ENCODE measurements around the gene UBE2H. TPM values are rescaled to one million over a fixed set of nuclear protein-coding genes. Genes with fewer than 3 reads are reported as not detected.
"Not testable (repeated sequence)": the region's sequence is repeated elsewhere in the genome, so short reads cannot be mapped to it uniquely, and the experiment has no call there.

The UBE2H gene
- total RNA-seq, 1 donor from 2014 or later, result 103 TPM

GRCh38 chr7:129833353-129833752, 119.4 kb downstream of the UBE2H start:
- DNase-seq (ENCODE audit: missing footprints); intact Hi-C loops (cut with DNase I): not testable (repeated sequence)

GRCh38 chr7:129832701-129833227, 120.0 kb downstream of the UBE2H start:
- ATAC-seq (no peak), DNase-seq (ENCODE audit: missing footprints) (no peak)
- intact Hi-C loops (cut with DNase I), result no loop called here

More at GRCh38 chr7:129833353-129833752, 119.4 kb downstream of the UBE2H start:
- ATAC-seq, result not testable (repeated sequence)

GRCh38 chr7:129832282-129832681, 120.5 kb downstream of the UBE2H start:
- intact Hi-C loops (cut with DNase I), result no loop called here
- ATAC-seq (no peak), DNase-seq (ENCODE audit: missing footprints) (no peak)

GRCh38 chr7:129831424-129832058, 121.2 kb downstream of the UBE2H start:
- DNase-seq (ENCODE audit: missing footprints), result no peak
- intact Hi-C loops (cut with DNase I), result loop anchor here (2.0 kb wide), 2 partner anchors 119 to 179 kb away; no protein-coding TSS in a partner anchor
- ATAC-seq, result peak; percentile 38

GRCh38 chr7:129830949-129831348, 121.8 kb downstream of the UBE2H start:
- ATAC-seq, result no peak
- intact Hi-C loops (cut with DNase I), result loop anchor here (2.0 kb wide), 2 partner anchors 120 to 180 kb away; no protein-coding TSS in a partner anchor
- DNase-seq (ENCODE audit: missing footprints), result no peak

- peak; percentile 46 for ATAC-seq
- peak; percentile 74 for DNase-seq (ENCODE audit: missing footprints)
- intact Hi-C loops (cut with DNase I), result loop anchor here (2.0 kb wide), 2 partner anchors 121 to 181 kb away; no protein-coding TSS in a partner anchor
Measured at GRCh38 chr7:129829737-129830631, 122.8 kb downstream of the UBE2H start.

GRCh38 chr7:129828989-129829736, 123.6 kb downstream of the UBE2H start:
- ATAC-seq (no peak), DNase-seq (ENCODE audit: missing footprints) (no peak)
- intact Hi-C loops (cut with DNase I), result no loop called here

GRCh38 chr7:129828078-129828762, 124.5 kb downstream of the UBE2H start:
- intact Hi-C loops (cut with DNase I), result no loop called here
- no peak for ATAC-seq
- no peak for DNase-seq (ENCODE audit: missing footprints)

GRCh38 chr7:129827467-129827990, 125.2 kb downstream of the UBE2H start:
- intact Hi-C loops (cut with DNase I), result no loop called here
- no peak for DNase-seq (ENCODE audit: missing footprints)
- no peak for ATAC-seq

GRCh38 chr7:129826895-129827294, 125.9 kb downstream of the UBE2H start:
- ATAC-seq; DNase-seq (ENCODE audit: missing footprints); intact Hi-C loops (cut with DNase I): not testable (repeated sequence)

- DNase-seq (ENCODE audit: missing footprints) (peak; percentile 96), ATAC-seq (peak; percentile 89)
- intact Hi-C loops (cut with DNase I), result loop anchor here (1.0 kb wide), 1 partner anchor 161 kb away; no protein-coding TSS in a partner anchor
Measured at GRCh38 chr7:129825209-129825970, 127.4 kb downstream of the UBE2H start.

- intact Hi-C loops (cut with DNase I), result loop anchor here (1.0 kb wide), 1 partner anchor 160 kb away; no protein-coding TSS in a partner anchor
- peak; percentile 26 for ATAC-seq
- DNase-seq (ENCODE audit: missing footprints), result no peak
Measured at GRCh38 chr7:129824291-129825208, 128.2 kb downstream of the UBE2H start.

- ATAC-seq; DNase-seq (ENCODE audit: missing footprints); intact Hi-C loops (cut with DNase I): not testable (repeated sequence)
Measured at GRCh38 chr7:129823143-129823542, 129.6 kb downstream of the UBE2H start.

- intact Hi-C loops (cut with DNase I), result no loop called here
- no peak for ATAC-seq
- no peak for DNase-seq (ENCODE audit: missing footprints)
Measured at GRCh38 chr7:129821476-129821875, 131.3 kb downstream of the UBE2H start.

GRCh38 chr7:129816742-129817141, 136.0 kb downstream of the UBE2H start:
- intact Hi-C loops (cut with DNase I), result no loop called here
- DNase-seq (ENCODE audit: missing footprints) (no peak), ATAC-seq (no peak)

GRCh38 chr7:129807863-129808262, 144.9 kb downstream of the UBE2H start:
- ATAC-seq, result no peak
- no peak for DNase-seq (ENCODE audit: missing footprints)
- intact Hi-C loops (cut with DNase I), result no loop called here

All from Right ventricle myocardium inferior (tissue), 1 donor.